Measurements from ENCODE around the gene COL6A3. TPM values are rescaled to one million over a fixed set of nuclear protein-coding genes. Genes with fewer than 3 reads are reported as not detected.

The COL6A3 gene
- total and polyA plus RNA-seq, 9 of the 15 experiments (the other 6 are each of a cell fraction or from before 2014, with no cell fraction given) = 0.07 to 4.1 (median 1.5) TPM

- TF ChIP-seq ZBTB49 (CRISPR knock-in tag; IDR thresholded peaks at IDR 0.05; ENCODE audit: borderline replicate concordance) (no peak), PML (IDR thresholded peaks at IDR 0.05; ENCODE audit: low read length) (no peak), SREBF2 (CRISPR knock-in tag; IDR thresholded peaks at IDR 0.05) (no peak), MXI1 (IDR thresholded peaks at IDR 0.05; ENCODE audit: low read depth, low read length) (no peak), ARID4B (CRISPR knock-in tag; IDR thresholded peaks at IDR 0.05) (no peak), SMARCA5 (IDR thresholded peaks at IDR 0.05) (no peak), IRF2 (CRISPR knock-in tag; IDR thresholded peaks at IDR 0.05) (no peak), SMAD4 (CRISPR knock-in tag; conservative IDR thresholded peaks at IDR 0.05) (peak; percentile 52), RCOR1 (IDR thresholded peaks at IDR 0.05; ENCODE audit: borderline replicate concordance in 1 of 2, low read depth in 2 of 2, low read length in 2 of 2) (peak in 1 of 2 experiments; percentile 73; a peak in 2 of 4 replicates), ZNF696 (CRISPR knock-in tag; conservative IDR thresholded peaks at IDR 0.05) (no peak), ADNP (tag; IDR thresholded peaks at IDR 0.05) (no peak), MITF (IDR thresholded peaks at IDR 0.05) (no peak), ZNF780A (CRISPR knock-in tag; IDR thresholded peaks at IDR 0.05) (no peak), ZFPM2 (CRISPR knock-in tag; IDR thresholded peaks at IDR 0.05) (no peak), CC2D1A (IDR thresholded peaks at IDR 0.05) (no peak), TEAD4 (IDR thresholded peaks at IDR 0.05; ENCODE audit: low read length) (peak; percentile 64; the same call in 1 of the 2 replicates), TEAD4 (CRISPR knock-in tag; IDR thresholded peaks at IDR 0.05; ENCODE audit: borderline replicate concordance) (no peak), KLF16 (IDR thresholded peaks at IDR 0.05) (peak; percentile 80), EP300 (IDR thresholded peaks at IDR 0.05; ENCODE audit: low read length) (peak; percentile 14; the same call in 1 of the 2 replicates), GABPB1 (CRISPR knock-in tag; IDR thresholded peaks at IDR 0.05) (no peak), ZNF146 (CRISPR knock-in tag; IDR thresholded peaks at IDR 0.05; ENCODE audit: unreplicated experiment) (no peak)
- TF ChIP-seq, protein P1, sequence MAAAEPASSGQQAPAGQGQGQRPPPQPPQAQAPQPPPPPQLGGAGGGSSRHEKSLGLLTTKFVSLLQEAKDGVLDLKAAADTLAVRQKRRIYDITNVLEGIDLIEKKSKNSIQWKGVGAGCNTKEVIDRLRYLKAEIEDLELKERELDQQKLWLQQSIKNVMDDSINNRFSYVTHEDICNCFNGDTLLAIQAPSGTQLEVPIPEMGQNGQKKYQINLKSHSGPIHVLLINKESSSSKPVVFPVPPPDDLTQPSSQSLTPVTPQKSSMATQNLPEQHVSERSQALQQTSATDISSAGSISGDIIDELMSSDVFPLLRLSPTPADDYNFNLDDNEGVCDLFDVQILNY (CRISPR knock-in tag; IDR thresholded peaks at IDR 0.05) = no peak
These were observed 20.9 kb upstream of the COL6A3 start (continued) for GRCh38 chr2:237434866-237435311.

Data from K562 (cell line).